Activated naive CD4-positive, alpha-beta T cell treated with anti-CD3 and anti-CD28 coated beads, Interleukin-2, amount 50 U/mL, for 72 hours (primary cell): ENCODE data around the gene DTHD1. TPM values are rescaled to one million over a fixed set of nuclear protein-coding genes. Genes with fewer than 3 reads are reported as not detected.

Source experiments
- ATAC-seq, 2 donors: fragments of 150-1000 bp; cut with Tn5 transposase; 2 replicates each; pipeline ENCODE4 v1.10.0; 2021; ENCODE audit warnings: mild to moderate bottlenecking in 2 of 2, moderate library complexity in 2 of 2
- DNase-seq, 2 donors: peaks; one replicate each; pipeline ENCODE4 v3.0.0; 2021 to 2022; ENCODE audit warnings: low spot score in 2 of 2
- H3K27ac Mint-ChIP-seq, 2 donors: one replicate each; pipeline ENCODE4 v1.8.0; 2022; ENCODE audit warnings: mild to moderate bottlenecking in 2 of 2, mixed read lengths in 2 of 2
- H3K36me3 Mint-ChIP-seq, 2 donors: one replicate each; pipeline ENCODE4 v1.8.0; 2022; ENCODE audit warnings: mixed read lengths in 2 of 2
- H3K9me3 Mint-ChIP-seq, 2 donors: one replicate each; pipeline ENCODE4 v1.8.0; 2022; ENCODE audit warnings: mixed read lengths in 2 of 2
- total RNA-seq, 2 donors: library from RNA; stranded (reverse); gene quantifications; one replicate each; pipeline ENCODE4 v1.2.3, GENCODE V29; 2022

Gene DTHD1
- total RNA-seq, 2 donors from 2014 or later, result 0.20 to 3.6 TPM

- ATAC-seq, result peak; percentile 90 to 97
These were observed 67.1 kb downstream of the DTHD1 start for GRCh38 chr4:36348403-36348938.

GRCh38 chr4:36349938-36350549, 68.6 kb downstream of the DTHD1 start:
- DNase-seq (no peak), ATAC-seq (no peak)
- Mint-ChIP-seq H3K27ac (no peak overlapping the region), H3K9me3 (no peaks in the 10 kb centered on the region), H3K36me3 (no peaks in the 10 kb centered on the region)

More at GRCh38 chr4:36348403-36348938, 67.1 kb downstream of the DTHD1 start:
- peak in 1 of 2 donors; percentile 20 for DNase-seq
- peak overlapping the region; percentile 1 to 31 for H3K27ac Mint-ChIP-seq
- no peaks in the 10 kb centered on the region for H3K36me3 Mint-ChIP-seq
- no peaks in the 10 kb centered on the region for H3K9me3 Mint-ChIP-seq

- DNase-seq (peak in 1 of 2 donors; percentile 67), ATAC-seq (peak; percentile 40 to 55)
- Mint-ChIP-seq H3K36me3 (no peaks in the 10 kb centered on the region), H3K27ac (peak overlapping the region in 1 of 2 donors; percentile 62), H3K9me3 (no peaks in the 10 kb centered on the region)
These were observed 69.8 kb downstream of the DTHD1 start for GRCh38 chr4:36351082-36351666.

GRCh38 chr4:36353998-36354397, 72.6 kb downstream of the DTHD1 start:
- no peak for DNase-seq
- Mint-ChIP-seq H3K9me3 (no peaks in the 10 kb centered on the region), H3K36me3 (no peaks in the 10 kb centered on the region), H3K27ac (no peak overlapping the region)
- ATAC-seq, result no peak

- H3K27ac Mint-ChIP-seq, result no peak overlapping the region
- H3K36me3 Mint-ChIP-seq, result no peaks in the 10 kb centered on the region
- H3K9me3 Mint-ChIP-seq, result no peaks in the 10 kb centered on the region
- no peak for ATAC-seq
- no peak for DNase-seq
These were observed 76.8 kb downstream of the DTHD1 start for GRCh38 chr4:36358173-36358572.

GRCh38 chr4:36360755-36361154, 79.3 kb downstream of the DTHD1 start:
- DNase-seq (no peak), ATAC-seq (no peak)
- H3K9me3 Mint-ChIP-seq, result no peaks in the 10 kb centered on the region
- no peak overlapping the region for H3K27ac Mint-ChIP-seq
- H3K36me3 Mint-ChIP-seq, result no peaks in the 10 kb centered on the region

GRCh38 chr4:36363024-36363423, 81.6 kb downstream of the DTHD1 start:
- ATAC-seq (no peak), DNase-seq (no peak)
- Mint-ChIP-seq H3K27ac (no peak overlapping the region), H3K36me3 (no peaks in the 10 kb centered on the region), H3K9me3 (no peaks in the 10 kb centered on the region)

DNA sequence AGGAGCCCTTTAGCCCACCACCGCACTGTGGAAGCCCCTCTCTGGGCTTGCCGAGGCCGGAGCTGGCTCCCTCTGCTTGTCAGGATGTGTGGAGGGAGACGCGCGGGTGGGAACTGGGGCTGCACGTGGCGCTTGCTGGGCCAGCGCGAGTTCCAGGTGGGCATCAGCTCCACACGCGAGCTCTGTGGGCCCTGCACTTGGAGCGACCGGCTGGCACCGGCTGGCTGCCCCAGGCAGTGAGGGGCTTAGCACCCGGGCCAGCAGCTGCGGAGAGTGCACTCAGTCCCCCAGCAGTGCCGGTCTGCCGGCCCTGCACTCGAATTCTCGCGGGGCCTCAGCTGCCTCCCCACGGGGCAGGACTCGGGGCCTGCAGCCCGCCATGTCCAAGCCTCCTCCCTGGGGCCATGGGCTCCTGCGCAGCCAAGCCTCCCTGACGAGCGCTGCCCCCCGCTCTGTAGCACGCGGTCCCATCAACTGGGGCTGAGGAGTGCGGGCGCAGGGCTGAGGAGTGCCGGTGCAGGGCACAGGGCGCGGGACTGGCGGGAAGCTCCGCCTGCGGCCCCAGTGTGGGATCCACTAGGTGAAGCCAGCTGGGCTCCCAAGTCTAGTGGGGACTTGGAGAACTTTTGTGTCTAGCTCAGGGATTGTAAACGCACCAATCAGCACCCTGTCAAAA, 93.6 kb downstream of the DTHD1 start:
- H3K27ac Mint-ChIP-seq, result no peak overlapping the region
- peaks cover 3 to 19% of the 10 kb centered on the region in 2 donors for H3K9me3 Mint-ChIP-seq
- ATAC-seq, result no peak

GRCh38 chr4:36385951-36386571, 104.6 kb downstream of the DTHD1 start:
- ATAC-seq (peak; percentile 88 to 92), DNase-seq (peak in 1 of 2 donors; percentile 11)
- Mint-ChIP-seq H3K27ac (peak overlapping the region; percentile 57 to 78), H3K9me3 (no peaks in the 10 kb centered on the region), H3K36me3 (peaks cover 0 to under 1% of the 10 kb centered on the region in 2 donors)

More for the DNA sequence above, 93.6 kb downstream of the DTHD1 start:
- peaks cover 18 to 21% of the 10 kb centered on the region in 2 donors for H3K36me3 Mint-ChIP-seq
- no peak for DNase-seq

DNA sequence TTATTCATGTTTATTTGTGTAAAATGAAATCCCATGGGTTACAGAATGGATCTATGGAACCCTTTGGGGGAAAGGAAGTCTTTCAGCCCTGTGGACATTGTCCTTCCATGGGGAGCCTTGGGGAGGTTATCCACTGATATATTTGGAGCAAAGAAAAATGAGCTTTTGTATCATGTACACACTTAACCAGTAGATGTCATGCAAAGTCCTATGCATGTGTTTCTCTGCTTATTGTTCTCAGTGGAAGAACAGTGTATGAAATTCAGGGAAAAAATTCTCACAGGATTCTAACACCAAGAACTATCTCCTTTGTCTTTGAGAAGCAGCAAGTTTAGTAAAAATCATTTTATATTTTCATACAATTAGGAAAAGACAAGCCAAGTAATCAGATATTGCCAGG, 105.3 kb downstream of the DTHD1 start:
- ATAC-seq (no peak), DNase-seq (no peak)
- H3K27ac Mint-ChIP-seq, result peak overlapping the region in 1 of 2 donors; percentile 57
- H3K9me3 Mint-ChIP-seq, result no peaks in the 10 kb centered on the region
- H3K36me3 Mint-ChIP-seq, result no peaks in the 10 kb centered on the region

GRCh38 chr4:36388710-36389109, 107.3 kb downstream of the DTHD1 start:
- no peak for ATAC-seq
- DNase-seq, result no peak
- H3K36me3 Mint-ChIP-seq, result no peaks in the 10 kb centered on the region
- no peak overlapping the region for H3K27ac Mint-ChIP-seq
- no peaks in the 10 kb centered on the region for H3K9me3 Mint-ChIP-seq

- Mint-ChIP-seq H3K9me3 (no peaks in the 10 kb centered on the region), H3K27ac (no peak overlapping the region), H3K36me3 (no peaks in the 10 kb centered on the region)
- ATAC-seq, result no peak
- no peak for DNase-seq
These were observed 110.0 kb downstream of the DTHD1 start for GRCh38 chr4:36391411-36391810.

DNA sequence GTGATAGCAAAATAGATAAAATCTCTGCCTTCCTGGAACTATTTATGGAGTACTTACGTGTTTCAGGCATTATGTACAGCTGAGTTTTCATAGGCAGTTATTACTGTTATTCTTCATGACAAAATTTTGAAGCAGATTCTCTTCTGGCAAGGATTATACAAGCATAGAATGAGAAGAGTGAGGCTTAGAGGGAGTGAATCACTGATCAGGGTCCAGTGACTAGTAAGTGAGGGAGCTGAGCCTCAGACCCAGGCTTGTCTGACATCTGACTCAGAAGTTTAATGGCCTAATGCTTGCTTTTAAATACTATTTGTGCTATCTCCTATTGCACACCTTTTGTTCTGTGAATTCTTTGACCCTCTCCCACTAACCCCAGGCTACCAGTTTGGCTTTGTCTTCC, 110.6 kb downstream of the DTHD1 start:
- H3K9me3 Mint-ChIP-seq, result no peaks in the 10 kb centered on the region
- H3K36me3 Mint-ChIP-seq, result no peaks in the 10 kb centered on the region
- H3K27ac Mint-ChIP-seq, result no peak overlapping the region
- DNase-seq, result no peak
- no peak for ATAC-seq

GRCh38 chr4:36392916-36393315, 111.5 kb downstream of the DTHD1 start:
- ATAC-seq, result no peak
- H3K27ac Mint-ChIP-seq, result no peak overlapping the region
- no peaks in the 10 kb centered on the region for H3K9me3 Mint-ChIP-seq

More at GRCh38 chr4:36392916-36393315, 111.5 kb downstream of the DTHD1 start:
- no peak for DNase-seq
- H3K36me3 Mint-ChIP-seq, result no peaks in the 10 kb centered on the region
